NT2/D1 (cell line): ENCODE measurements around the gene SLC29A2.

ENCODE experiments used
- YY1 ChIP-seq: IDR thresholded peaks from 2 replicates; pipeline ENCODE4 v1.6.1; 2011; ENCODE audit not compliant: insufficient read length, insufficient read depth
- ZNF274 ChIP-seq: IDR thresholded peaks from 2 replicates; pipeline ENCODE4 v1.6.1; 2011; ENCODE audit warnings: mild to moderate bottlenecking, low read depth, low read length

DNA sequence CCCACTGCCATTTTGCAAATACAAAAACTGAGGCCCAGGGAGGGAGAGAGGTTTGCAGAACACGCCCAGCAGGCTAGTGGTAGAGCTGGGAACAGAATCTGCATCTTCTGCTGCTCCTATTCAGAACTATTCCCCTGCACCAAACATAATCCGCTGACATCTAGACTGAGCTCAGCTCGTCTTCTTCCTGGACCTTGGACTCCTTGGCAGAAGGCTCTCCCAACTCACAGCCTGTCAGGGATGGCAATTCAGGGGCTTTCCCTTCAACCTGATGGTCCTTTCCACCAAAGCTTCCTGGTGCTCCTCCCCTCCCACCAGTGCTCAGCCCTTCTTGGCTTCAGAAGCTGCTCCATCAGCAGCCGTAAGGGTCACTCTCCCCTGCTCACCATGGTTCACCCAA lies 39.8 kb upstream of the SLC29A2 start:
- no peak for TF ChIP-seq YY1
- TF ChIP-seq ZNF274 = no peak
